NCI-H460 (cell line): Measurements from ENCODE around the gene GLB1L. TPM values are rescaled to one million over a fixed set of nuclear protein-coding genes. Genes with fewer than 3 reads are reported as not detected.
"Not testable (repeated sequence)": the region's sequence is repeated elsewhere in the genome, so short reads cannot be mapped to it uniquely, and the experiment has no call there.

Source experiments
- DNase-seq: peaks from one replicate; pipeline ENCODE4 v3.0.0-alpha.2; 2016; ENCODE audit warnings: low read depth; ENCODE audit errors: extremely low read depth
- total RNA-seq: library from RNA; depleted of rRNA; stranded (reverse); fragments of >200 nt; shearing (Covaris generic); gene quantifications from 2 replicates; pipeline ENCODE4 v1.2.3, GENCODE V29; 2014

GLB1L gene
- total RNA-seq, 1 experiment from 2014 or later = 14.0 TPM

DNA sequence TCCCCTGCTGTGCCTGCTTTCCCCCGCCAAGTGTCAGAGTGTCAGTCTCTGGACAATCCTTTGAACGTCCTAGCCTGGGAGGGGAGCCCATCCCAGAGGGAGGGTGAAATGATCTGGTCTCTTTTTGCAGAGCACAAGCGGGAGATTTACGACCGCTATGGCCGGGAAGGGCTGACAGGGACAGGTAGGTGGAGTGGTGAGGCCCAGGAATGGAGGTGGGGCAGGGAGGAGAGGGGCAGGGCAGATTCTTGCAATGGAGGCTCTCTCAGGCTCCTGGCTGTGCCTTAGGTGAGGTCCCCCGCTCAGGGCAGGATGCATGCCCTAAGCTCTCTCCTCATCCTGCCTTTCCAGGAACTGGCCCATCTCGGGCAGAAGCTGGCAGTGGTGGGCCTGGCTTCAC, 36.3 kb upstream of the GLB1L start:
- no peak for DNase-seq

DNA sequence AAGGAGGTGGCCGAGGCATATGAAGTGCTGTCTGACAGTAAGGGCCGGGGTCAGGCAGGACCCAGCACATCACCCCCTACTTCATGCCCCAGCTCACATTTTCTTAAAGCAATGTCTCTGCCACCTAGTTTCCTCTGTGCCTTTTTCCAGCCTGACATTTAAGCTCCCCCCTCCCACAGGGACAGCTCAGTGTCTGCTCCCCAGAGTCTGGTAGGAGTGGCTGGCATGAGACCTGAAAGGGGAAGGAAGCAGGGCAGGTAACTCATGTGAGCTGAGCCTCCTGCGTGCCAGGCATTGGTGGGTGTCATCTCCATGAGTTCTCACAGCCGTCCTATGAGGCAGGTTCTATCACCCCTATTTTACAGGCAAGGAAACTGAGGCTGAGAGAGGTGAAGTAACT, 35.4 kb upstream of the GLB1L start:
- no peak for DNase-seq

DNA sequence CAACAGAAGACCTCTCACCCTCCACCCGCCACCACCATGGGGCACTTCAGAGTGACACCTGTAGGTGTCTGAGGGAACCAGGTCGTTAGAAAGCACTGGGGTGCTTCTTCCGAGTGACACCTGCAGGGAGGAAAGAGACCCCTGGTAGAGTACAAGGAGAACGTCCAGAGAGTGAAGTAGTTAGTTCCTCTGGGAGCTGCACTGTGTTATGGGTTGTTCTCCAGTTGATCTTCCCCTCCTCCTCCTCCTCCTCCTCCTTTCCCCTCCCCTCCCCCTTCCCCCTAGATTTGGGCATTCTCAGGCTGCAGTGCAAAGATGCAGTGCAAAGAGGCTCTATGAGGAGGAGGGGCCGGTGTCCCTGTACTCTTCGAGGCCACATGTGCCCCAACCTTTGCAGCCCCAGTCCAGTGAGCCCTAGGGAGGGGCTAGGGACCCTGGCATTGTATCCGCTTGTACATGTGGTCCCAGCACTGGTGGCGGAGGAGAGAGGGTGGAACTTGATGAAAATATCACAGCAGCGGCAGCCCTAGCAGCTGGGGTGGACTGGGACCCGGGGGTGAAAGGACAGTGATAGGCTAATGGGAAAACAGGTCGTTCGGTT, 34.8 kb upstream of the GLB1L start:
- no peak for DNase-seq

DNA sequence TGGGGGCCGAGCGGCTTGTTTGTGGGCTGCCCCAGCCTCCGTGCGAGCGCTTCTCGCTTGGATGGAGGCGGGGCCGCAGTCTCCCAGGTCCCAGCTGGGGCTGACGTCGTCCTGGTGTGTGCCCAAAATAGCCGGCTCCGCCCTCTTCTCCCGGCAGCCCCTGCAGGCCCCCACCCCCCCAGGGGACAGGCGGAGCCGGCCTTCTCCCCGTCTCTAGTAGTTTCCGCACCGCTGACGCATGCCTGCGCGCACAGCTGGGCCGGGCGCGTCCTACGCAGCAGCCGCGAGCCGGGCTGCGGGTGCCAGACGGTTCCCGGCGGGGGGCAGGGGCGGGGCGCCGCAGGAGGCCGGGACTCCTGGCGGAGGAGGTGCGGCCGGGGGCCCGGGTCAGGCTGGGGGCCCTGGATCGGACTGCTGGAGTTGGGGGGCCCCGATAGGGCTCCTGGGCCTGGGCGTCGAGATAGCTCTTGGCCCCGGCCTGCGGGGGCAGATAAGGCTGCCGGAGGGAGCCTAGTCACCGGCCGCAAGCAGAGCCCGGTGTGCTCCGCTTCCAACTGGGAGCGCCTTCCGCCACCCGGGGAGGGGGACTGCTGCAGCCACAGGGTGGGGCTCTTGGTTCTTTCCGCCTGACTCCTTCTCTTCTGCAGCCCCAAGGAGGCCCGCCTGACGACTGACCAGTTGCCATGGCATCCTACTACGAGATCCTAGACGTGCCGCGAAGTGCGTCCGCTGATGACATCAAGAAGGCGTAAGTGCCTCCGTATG, 34.1 kb upstream of the GLB1L start, which contains the start of gene DNAJB2:
DNAJB2 (plus strand) TSS at position 216 of the 765 bp plus-strand sequence; CDS start at position 684, 468 bp downstream.
- DNase-seq = peak; percentile 97

DNA sequence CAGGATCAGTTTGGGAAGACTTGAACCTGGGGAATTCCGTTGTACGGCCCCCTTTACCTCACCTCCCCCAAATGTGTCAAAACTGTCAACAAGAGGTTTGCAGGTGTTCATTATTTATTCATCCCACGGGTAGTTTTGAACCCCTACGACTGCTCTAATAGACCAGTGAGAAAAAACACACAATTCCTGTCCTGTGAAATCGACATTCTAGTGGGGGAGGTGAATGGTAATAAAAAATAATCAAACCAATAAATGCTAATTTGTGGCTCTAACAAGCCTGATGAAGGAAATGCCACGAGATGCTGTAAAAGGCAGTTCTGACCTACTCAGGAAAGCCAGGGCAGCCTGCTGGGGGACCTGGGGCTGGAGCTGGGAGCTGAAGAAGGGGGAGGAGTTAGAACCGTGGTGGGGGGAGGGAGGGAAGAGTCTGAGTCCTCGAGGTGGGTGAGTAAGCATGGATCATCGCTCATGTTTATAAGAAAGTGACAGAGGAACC, 33.5 kb upstream of the GLB1L start:
- DNase-seq = no peak

DNA sequence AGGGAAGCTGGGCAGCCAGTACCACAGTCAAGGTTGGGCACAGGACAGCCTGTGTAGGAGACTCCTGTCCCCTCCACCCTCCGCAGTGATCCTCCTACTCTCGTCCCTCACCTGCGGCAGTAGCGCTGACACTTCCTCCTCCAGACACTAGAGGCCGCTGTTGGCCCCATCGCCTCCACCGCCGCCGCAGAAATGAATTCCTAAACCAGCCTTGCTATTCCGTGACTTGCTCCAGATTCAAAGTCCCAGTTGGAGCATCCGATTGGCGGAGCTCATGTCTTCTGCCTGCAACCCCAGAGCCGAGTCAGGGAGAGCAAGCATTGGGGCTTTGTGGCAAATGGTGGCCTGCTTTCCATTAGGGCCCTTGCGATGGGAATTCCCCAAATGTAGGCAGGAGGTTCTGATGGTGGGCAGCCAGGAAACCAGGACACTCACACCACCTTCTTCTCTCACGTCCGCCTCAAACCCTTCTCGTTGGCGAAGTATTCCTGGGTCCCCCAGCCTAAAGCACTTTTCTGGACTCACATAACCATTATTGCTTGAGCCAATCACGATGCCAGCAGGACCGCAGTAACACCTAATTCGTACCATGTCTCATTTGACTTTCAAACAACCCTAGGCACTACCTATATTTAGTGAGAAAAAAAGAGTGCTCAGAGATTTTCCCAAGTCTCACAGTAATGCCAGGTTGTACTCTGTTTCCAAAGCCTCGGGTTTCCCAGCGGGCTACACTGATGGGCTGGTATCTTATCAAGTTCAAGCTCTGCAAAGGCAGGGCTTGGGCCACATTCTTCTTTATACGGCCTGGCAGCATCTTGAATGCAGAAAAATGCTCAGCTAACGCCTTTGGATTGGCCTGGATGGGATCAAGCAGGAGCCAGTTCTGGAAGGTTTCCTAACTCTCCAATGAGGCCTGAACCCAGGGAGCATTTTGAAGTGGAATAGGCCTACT, 32.7 kb upstream of the GLB1L start:
- DNase-seq = peak; percentile 79

DNA sequence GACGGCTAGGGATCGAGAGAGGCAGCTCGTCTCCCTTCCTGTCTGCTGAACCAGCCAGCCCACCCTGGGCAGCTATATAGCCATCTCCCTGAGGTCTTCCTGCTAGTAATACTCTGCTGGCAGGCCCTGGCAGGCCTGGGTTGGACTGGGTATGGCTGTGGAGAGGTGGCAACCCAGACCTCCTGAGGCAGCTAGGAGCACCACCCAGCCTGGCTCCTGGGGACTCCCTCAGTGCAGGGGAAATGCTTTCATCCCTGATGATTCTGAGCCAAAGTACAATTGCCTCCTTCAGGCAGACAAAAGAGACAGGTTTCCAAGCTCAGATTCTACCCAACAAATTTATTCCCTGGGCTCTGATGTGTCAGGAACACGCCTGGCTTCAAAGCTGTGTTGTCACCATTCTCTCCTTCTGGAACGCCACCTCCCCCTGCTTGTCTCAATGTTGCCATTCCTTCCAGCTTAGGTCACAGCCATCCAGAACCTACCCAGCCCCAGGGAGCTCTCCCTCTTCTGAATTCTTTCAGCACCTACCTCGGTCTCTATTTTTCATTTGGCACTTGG, 29.2 kb upstream of the GLB1L start:
- no peak for DNase-seq

DNA sequence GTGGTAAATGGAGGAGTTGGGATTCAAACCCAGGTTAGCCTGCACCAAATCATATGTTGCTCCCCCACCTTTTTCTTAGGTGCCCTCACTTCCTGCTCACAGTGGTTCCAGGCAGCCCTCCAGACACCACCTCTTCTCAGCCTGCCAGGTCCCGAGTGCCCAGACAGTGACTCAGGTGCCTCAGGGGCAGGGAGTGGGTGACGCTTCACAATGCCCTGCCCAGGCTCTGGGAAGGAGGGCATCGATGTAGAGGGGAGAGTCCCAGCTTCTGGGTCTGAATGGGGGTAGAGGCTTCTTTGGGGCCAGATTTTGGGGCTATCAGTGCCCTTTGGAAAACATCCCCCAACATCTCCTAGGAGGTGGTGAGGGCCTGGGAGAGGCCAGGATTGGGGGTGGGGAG, 28.7 kb upstream of the GLB1L start:
- no peak for DNase-seq

DNA sequence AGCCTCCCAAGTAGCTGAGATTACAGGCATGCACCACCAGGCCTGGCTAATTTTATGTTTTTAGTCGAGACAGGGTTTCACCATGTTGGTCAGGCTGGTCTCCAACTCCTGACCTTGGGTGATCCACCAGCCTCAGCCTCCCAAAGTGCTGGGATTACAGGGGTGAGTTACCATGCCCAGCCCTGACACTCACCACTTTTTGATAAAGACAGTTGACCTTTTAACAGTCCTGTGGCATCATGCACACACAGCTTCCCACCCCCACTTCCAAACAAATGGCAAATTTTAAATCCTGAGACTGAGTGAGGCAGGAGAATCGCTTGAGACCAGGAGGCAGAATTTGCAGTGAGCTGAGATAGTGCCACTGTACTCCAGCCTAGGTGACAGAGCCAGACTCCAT, 27.8 kb upstream of the GLB1L start:
- no peak for DNase-seq

DNA sequence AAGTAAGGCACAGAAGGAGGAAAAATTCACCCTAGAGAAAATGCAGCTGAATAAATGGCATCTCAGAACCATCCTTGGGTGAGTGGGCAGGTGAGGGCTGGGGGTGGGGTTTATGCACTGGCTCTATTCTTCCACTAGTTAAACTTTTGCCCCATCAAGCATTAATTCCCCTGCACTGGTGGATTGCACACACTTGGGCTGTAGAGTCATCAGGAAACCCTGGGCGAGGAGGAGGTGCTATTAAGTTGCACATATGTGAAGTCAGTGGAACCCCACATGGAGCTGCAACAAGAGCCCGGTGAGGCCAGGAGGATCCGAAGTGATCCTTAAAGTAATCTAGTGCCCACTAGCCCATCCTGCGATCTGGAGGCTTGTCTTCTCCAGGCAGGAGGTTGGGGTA, 27.1 kb upstream of the GLB1L start:
- DNase-seq = no peak

DNA sequence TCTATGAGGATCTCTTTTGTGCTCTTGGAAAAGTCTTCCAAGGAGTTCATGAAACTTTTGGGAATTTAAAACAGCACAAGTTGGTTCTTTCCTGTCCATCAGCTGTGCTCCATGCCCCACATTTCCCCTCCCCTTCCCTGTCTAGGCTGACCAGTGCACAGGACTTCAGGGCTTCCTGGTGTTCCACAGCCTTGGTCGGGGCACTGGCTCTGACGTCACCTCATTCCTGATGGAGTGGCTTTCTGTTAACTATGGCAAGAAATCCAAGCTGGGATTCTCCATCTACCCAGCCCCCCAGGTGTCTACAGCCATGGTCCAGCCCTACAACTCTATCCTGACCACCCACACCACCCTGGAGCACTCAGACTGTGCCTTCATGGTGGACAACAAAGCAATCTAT, 25.8 kb upstream of the GLB1L start:
- no peak for DNase-seq

DNA sequence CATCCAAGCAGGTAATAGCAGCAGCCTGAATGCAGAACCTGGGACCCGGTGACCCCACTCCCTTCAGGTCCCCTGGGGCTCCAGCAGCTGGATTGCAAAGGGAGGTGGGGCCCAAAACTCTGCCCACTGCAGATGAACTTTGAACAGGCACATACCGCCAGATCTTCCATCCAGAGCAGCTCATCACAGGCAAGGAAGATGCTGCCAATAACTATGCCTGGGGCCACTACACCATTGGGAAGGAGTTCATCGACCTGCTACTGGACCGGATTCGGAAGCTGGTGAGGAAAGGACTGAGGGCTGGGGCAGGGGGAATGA, 24.8 kb upstream of the GLB1L start:
- no peak for DNase-seq

DNA sequence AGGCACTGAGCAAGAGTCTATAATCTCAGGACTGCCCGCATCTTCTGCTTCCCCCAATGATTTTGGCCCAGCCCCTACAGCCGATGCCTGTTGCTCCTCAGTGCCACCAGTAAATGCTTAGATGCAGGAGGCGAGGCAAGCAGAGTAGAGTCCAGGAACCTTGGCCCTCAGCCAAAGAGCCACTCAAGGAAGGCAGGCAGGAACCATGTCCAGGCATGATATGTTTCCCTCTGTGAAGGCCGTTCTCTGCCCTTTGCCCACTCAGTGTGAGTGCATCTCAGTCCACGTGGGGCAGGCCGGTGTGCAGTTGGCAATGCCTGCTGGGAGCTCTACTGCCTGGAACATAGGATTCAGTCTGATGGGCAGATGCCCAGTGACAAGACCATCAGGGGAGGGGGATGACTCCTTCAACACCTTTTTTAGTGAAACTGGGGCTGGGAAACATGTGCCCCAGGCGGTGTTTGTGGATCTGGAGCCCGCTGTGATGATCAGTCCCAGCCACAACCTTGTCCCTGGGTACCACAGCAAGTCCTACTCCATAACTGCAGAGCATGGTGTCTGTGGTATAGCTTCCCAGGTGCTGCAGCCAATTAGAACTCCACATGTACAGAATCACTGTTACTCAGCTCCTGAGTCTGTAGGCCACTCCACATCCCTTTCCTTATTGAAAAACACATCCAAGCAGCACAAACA, 24.3 kb upstream of the GLB1L start:
- DNase-seq = no peak

DNA sequence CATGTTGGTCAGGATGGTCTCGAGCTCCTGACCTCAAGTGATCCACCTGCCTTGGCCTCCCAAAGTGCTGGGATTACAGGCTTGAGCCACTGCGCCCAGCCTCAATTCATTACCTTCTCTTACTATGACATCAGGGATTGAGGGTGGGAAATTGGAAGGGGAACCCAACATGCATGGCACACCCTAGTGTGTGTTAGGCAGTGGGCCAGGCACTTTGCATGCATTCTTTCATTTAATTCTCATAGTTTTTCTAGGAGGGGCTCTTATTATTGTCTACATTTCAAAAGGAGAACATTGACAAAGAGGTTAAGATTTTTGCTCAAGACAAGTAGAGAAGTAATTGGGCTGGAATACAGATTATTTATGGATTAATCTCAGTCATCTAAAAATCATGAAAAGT, 23.1 kb upstream of the GLB1L start:
- DNase-seq = no peak

DNA sequence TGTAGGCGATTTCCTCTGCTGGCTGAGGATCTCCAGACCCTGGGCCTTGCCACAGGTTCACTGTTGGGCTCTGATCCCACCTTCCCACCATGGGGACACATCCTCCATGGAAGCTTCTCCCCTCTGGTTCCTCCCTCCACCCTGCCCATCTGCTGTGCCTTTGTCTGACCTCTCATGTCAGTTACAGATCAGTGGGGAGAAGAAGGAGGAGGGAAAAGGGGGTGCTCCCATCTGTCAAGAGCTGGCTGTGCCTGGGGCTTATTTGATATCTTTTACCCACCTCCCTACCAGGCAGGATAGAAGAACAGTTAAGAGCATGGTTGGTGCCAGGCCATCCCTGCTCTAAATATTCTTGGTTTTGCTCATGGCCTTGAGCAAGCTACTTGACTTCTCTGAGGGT, 21.6 kb upstream of the GLB1L start:
- DNase-seq = no peak

DNA sequence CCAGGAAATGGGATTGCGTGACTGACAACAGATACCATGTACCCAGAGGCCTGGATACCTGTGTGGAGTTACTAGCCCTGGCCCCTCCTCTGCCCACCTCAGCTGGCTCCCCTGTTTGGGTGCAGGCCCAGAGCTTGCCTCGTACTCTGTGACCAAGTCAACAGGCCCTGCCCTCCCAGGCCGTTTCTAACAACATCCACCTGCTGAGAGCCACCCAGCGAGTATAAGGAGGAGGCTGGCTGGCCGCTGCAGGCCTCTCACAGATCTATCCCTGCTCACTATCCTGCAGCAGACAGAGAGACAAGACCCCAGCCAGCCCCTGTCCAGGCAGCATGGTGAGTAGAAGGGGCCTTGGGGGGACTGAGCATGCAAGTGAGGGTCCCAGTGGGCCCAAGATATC, 21.0 kb upstream of the GLB1L start:
- DNase-seq = no peak

DNA sequence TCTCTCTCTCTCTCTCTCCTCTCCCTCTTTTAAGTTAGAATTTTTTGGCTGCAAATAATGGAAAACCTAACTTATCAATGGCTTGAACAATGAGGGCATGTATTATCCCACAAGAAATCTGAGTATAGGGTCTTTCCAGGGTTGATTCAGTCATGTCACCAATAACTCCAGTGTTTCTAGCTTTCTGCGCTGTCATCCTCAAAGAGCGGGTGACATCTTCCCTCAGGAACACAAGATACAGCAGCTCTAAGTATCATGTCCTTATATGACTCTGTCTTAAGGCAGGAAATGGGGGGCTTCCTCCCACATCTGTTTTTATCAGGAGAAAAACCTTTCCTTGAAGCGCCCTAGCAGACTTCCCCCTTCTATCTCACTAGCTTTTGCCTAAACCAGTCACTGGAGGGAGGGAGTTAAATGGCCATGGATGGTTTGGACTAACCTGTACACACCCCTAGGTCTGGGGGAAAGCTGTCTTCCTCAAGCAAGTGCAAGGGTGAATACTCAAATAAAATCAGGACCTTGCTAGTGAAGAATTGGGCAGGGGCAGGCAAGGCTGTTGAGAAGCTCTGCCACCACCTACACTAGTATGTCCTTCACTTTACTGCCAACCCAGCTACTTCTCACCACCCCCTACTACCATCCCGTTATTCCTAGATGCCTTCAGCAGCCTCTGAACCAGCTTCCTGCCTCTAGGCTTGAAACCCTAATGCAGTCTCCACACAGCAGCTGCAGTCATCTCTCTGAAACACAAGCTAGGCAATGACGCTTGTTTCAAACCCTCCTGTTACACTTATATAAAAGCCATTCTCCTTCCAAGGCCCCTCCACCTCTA, 16.0 kb upstream of the GLB1L start:
- DNase-seq = no peak

DNA sequence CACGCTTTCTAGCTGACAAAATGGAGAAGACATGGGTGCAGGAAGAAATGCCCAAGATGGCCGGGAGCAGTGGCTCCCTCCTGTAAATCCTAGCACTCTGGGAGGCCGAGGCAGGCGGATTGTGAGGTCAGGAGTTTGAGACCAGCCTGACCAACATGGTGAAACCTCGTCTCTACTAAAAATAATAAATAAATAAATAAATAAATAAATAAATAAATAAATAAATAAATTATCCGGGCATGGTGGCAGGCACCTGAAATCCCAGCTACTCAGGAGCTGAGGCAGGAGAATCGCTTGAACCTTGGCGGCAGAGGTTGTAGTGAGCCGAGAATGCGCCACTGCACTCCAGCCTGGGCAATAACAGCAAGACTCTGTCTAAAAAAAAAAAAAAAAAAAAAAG, 13.7 kb upstream of the GLB1L start:
- not testable (repeated sequence) for DNase-seq

DNA sequence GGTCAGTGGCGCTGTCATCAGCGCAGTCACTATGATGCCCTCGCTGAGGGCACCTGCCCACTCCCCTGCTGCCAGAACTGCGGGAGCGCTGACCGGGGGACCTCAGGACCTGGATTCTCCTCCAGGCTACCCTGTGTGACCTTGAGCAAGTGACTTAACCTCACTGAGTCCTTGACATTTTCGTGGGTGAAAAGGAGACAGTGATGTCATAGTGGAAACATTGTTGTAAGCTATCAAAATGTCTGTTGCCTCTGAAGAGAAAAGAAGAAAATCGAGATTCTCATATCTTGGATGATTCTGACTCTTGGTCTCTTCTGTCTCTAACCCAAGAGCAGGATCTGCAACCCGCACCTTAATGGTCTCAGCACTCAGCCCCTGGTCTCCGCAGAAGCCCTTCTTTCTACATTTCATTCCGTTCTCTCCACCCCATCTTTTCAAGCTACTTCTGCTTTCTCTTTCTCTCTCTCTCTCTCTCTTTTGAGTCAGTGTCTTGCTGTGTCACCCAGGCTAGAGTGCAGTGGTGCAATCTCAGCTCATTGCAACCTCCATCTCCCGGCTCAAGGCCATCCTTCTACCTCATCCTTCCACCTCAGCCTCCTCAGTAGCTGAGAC, 9.5 kb upstream of the GLB1L start:
- DNase-seq = no peak
